Measurements from ENCODE around the gene CNOT6L.

Gene CNOT6L

DNA sequence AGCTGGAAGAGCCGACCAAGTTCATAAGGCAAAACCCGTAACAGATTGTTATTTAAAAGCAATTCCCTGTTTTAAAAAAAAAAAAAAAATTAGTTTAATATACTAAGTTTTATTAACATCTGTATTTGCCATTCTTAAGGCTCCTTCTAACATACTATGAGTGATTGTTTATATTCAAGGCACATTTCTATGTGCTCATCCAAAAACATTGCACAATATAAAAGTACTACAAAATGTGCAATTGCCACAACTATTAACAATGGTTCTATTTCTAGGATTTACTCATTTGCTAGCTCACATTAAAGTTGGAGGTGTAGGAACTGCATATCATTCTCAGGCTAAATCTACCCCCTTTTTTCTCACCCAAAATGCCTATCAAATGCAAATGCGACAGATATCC is 46.1 kb downstream of the CNOT6L start:
- DNase-seq (ENCODE audit: low read depth), result peak; percentile 53
- no peak overlapping the region for H3K4me3 ChIP-seq (ENCODE audit: control insufficient read depth, low read depth, low read length)
- TF ChIP-seq, protein P1, sequence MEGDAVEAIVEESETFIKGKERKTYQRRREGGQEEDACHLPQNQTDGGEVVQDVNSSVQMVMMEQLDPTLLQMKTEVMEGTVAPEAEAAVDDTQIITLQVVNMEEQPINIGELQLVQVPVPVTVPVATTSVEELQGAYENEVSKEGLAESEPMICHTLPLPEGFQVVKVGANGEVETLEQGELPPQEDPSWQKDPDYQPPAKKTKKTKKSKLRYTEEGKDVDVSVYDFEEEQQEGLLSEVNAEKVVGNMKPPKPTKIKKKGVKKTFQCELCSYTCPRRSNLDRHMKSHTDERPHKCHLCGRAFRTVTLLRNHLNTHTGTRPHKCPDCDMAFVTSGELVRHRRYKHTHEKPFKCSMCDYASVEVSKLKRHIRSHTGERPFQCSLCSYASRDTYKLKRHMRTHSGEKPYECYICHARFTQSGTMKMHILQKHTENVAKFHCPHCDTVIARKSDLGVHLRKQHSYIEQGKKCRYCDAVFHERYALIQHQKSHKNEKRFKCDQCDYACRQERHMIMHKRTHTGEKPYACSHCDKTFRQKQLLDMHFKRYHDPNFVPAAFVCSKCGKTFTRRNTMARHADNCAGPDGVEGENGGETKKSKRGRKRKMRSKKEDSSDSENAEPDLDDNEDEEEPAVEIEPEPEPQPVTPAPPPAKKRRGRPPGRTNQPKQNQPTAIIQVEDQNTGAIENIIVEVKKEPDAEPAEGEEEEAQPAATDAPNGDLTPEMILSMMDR (conservative IDR thresholded peaks at IDR 0.05; ENCODE audit: control insufficient read depth, insufficient read depth, low read depth, low read length), result no peak

DNA sequence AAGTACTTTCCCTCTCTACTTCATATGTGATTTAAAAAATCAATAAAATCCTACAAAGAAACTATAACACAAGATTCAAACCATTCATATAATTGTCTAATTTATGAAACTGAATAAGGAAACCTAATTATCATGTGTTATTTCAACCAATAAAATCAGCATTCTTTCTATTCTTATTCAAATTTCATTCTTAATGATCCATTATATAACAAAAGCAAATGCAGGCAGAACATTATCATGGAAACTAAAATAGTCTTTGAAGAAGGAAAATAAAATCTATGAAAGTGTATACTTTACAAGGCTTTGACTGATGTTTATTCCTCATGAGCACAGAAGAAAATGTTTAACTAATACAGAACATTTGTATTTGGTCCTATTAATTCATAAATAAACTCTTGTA is 47.6 kb downstream of the CNOT6L start:
- no peak for DNase-seq (ENCODE audit: low read depth)
- no peak overlapping the region for H3K4me3 ChIP-seq (ENCODE audit: control insufficient read depth, low read depth, low read length)
- TF ChIP-seq, protein P1 (conservative IDR thresholded peaks at IDR 0.05; ENCODE audit: control insufficient read depth, insufficient read depth, low read depth, low read length), result no peak

DNA sequence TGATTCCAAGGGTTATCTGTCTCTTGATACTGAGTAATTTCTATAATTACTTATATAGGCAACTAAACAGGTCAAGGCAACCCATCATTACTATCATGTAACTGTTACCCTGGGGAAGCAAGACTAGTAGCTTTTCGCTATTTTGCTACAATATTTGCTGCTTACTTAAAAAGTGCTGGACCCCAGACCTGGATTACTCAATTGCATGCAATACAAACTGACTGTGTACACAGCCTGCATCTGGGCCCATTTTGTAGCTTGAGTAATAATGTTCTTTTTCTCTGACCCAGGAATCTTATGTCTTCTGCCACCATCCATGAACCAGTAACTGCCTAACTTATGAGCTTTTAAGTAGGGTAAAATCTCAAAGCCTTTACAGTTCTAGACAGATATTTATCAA is 53.4 kb downstream of the CNOT6L start:
- no peak overlapping the region for H3K4me3 ChIP-seq (ENCODE audit: control insufficient read depth, low read depth, low read length)
- DNase-seq (ENCODE audit: low read depth), result no peak
- TF ChIP-seq, protein P1 (conservative IDR thresholded peaks at IDR 0.05; ENCODE audit: control insufficient read depth, insufficient read depth, low read depth, low read length), result no peak

DNA sequence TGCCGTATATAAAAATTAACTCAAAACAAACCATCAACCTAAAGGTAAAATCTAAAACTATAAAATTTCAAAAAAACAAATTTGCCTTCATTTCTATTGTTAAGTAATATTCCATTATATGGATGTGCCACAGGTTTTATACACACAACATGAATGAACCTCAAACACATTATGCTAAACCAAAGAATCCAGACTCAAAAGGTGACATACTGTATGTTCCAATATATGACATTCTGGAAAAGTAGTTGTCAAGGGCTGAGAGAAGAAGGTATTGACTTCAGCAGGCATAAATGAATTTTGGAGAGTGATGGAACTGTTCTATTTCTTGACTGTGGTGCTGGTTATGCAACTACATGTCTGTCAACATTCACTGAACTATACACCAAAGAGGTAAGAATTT is 56.6 kb downstream of the CNOT6L start:
- H3K4me3 ChIP-seq (ENCODE audit: control insufficient read depth, low read depth, low read length), result no peak overlapping the region
- TF ChIP-seq, protein P1 (conservative IDR thresholded peaks at IDR 0.05; ENCODE audit: control insufficient read depth, insufficient read depth, low read depth, low read length), result no peak
- no peak for DNase-seq (ENCODE audit: low read depth)

DNA sequence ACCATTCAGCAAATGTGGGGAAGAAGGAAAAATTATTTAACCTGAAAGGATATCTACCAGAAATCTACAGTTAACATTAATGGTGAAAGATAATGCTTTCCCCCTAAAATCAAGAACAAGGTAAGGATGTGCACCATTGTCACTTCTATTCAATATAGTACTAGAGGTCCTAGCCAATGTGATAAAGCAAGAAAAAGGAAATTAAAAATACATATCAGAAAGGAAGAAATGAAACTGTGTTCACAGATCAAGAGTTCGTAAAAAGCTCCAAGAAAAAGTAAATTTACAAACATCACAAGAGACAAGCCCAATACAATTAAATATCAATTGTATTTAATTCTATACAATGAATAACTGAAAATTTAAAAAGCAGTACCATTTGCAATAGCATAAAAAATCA is 57.6 kb downstream of the CNOT6L start:
- no peak for DNase-seq (ENCODE audit: low read depth)
- TF ChIP-seq, protein P1 (conservative IDR thresholded peaks at IDR 0.05; ENCODE audit: control insufficient read depth, insufficient read depth, low read depth, low read length), result no peak
- H3K4me3 ChIP-seq (ENCODE audit: control insufficient read depth, low read depth, low read length), result no peak overlapping the region

DNA sequence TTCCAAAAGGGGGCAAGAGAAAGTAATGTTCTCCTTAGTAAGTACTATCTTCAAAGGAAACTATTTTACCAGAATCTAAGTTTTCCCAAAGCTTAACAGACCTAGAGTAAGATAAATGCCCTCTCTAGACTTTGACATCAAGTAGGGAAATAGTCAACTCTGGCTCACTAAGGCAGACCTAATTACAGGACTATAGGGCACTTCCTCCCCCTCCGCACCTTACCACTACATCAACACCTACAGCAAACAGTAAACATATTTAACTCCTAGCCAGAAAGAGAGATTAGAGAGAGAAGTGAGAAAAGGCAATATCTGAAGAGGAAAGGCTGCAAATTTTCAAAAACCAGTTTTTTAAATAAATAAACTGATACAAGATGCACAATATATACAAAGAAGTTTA is 60.4 kb downstream of the CNOT6L start:
- no peak overlapping the region for H3K4me3 ChIP-seq (ENCODE audit: control insufficient read depth, low read depth, low read length)
- DNase-seq (ENCODE audit: low read depth), result no peak
- TF ChIP-seq, protein P1 (conservative IDR thresholded peaks at IDR 0.05; ENCODE audit: control insufficient read depth, insufficient read depth, low read depth, low read length), result no peak

DNA sequence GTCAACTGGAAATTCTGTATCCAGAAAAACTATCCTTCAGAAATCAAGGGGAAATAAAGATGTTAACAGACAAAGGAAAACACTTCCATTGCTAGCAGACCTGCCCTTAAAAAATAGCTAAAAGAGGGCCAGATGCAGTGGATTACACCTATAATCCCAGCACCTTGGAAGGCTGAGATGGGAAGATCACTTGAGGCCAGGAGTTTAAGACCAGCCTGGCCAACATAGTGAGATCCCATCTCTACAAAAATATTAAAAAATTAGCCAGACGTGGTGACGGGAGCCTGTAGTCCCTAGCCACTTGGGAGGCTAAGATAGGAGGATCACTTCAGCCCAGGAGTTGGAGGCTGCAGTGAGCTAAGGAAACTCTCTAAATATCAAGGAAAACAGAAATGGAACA is 67.4 kb downstream of the CNOT6L start:
- H3K4me3 ChIP-seq (ENCODE audit: control insufficient read depth, low read depth, low read length), result no peak overlapping the region
- DNase-seq (ENCODE audit: low read depth), result no peak
- TF ChIP-seq, protein P1 (conservative IDR thresholded peaks at IDR 0.05; ENCODE audit: control insufficient read depth, insufficient read depth, low read depth, low read length), result no peak

Data from fibroblast of mammary gland (primary cell).